Stomach smooth muscle (tissue), 2 donors: ENCODE measurements around the gene SPOCK1.

Experiments
- H3K27ac ChIP-seq: one replicate; pipeline ENCODE4 v1.7.0; 2013; ENCODE audit warnings: mild to moderate bottlenecking, low read length, inconsistent platforms
- H3K27me3 ChIP-seq, 2 donors: one replicate each; pipeline ENCODE4 v1.7.0; 2013; ENCODE audit warnings: low read length in 2 of 2; ENCODE audit not compliant: insufficient read depth in 2 of 2, control insufficient read depth in 1 of 2
- H3K36me3 ChIP-seq, 2 donors: one replicate each; pipeline ENCODE4 v1.7.0; 2013; ENCODE audit warnings: low read length in 2 of 2; ENCODE audit not compliant: control insufficient read depth in 2 of 2, insufficient read depth in 2 of 2
- H3K4me1 ChIP-seq: one replicate; pipeline ENCODE4 v1.7.0; 2013; ENCODE audit warnings: low read length; ENCODE audit not compliant: control insufficient read depth, insufficient read depth
- H3K4me3 ChIP-seq, 2 donors: one replicate each; pipeline ENCODE4 v1.7.0; 2013; ENCODE audit warnings: low read length in 2 of 2
- H3K9ac ChIP-seq, 2 donors: one replicate each; pipeline ENCODE4 v1.7.0; 2013; ENCODE audit warnings: low read length in 2 of 2, mild to moderate bottlenecking in 1 of 2
- H3K9me3 ChIP-seq, 2 donors: one replicate each; pipeline ENCODE4 v1.7.0; 2013; ENCODE audit warnings: low read length in 2 of 2; ENCODE audit not compliant: control insufficient read depth in 2 of 2
- donor health status: healthy.
- donor health status: Pancreatic carcinoma.

The SPOCK1 gene

GRCh38 chr5:137383909-137384308, 115.2 kb downstream of the SPOCK1 start:
- H3K4me1 ChIP-seq = no peaks in the 10 kb centered on the region
- no peak overlapping the region for H3K9ac ChIP-seq
- H3K9me3 ChIP-seq = no peaks in the 10 kb centered on the region
- no peak overlapping the region for H3K4me3 ChIP-seq
- no peak overlapping the region for H3K27ac ChIP-seq
- H3K27me3 ChIP-seq = no peaks in the 10 kb centered on the region
- H3K36me3 ChIP-seq = no peaks in the 10 kb centered on the region

DNA sequence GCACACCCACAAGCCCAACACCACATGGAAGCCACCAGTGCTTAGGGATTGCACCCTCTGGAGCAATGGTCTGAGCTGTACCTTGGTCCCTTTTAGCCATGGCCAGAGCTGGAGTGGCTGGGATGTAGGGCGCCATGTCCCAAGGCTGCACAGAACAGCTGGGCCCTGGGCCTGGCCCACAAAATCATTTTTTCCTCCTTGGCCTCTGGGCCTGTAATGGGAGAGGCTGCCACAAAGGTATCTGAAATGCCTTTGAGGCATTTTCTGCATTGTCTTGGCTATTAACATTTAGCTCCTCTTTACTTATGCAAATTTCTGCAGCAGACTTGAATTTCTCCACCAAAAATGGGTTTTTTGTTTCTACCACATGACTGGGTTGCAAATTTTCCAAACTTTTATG, 117.6 kb downstream of the SPOCK1 start:
- Histone ChIP-seq H3K36me3 (no peaks in the 10 kb centered on the region), H3K9me3 (no peaks in the 10 kb centered on the region), H3K9ac (no peak overlapping the region), H3K4me3 (no peak overlapping the region), H3K4me1 (no peaks in the 10 kb centered on the region), H3K27ac (no peak overlapping the region), H3K27me3 (no peaks in the 10 kb centered on the region)

- H3K9me3 ChIP-seq = no peaks in the 10 kb centered on the region
- H3K27me3 ChIP-seq = no peaks in the 10 kb centered on the region
- no peak overlapping the region for H3K27ac ChIP-seq
- H3K4me1 ChIP-seq = no peaks in the 10 kb centered on the region
- H3K4me3 ChIP-seq = no peak overlapping the region
- no peak overlapping the region for H3K9ac ChIP-seq
- H3K36me3 ChIP-seq = no peaks in the 10 kb centered on the region
Measured at GRCh38 chr5:137379555-137380286, 119.4 kb downstream of the SPOCK1 start.

DNA sequence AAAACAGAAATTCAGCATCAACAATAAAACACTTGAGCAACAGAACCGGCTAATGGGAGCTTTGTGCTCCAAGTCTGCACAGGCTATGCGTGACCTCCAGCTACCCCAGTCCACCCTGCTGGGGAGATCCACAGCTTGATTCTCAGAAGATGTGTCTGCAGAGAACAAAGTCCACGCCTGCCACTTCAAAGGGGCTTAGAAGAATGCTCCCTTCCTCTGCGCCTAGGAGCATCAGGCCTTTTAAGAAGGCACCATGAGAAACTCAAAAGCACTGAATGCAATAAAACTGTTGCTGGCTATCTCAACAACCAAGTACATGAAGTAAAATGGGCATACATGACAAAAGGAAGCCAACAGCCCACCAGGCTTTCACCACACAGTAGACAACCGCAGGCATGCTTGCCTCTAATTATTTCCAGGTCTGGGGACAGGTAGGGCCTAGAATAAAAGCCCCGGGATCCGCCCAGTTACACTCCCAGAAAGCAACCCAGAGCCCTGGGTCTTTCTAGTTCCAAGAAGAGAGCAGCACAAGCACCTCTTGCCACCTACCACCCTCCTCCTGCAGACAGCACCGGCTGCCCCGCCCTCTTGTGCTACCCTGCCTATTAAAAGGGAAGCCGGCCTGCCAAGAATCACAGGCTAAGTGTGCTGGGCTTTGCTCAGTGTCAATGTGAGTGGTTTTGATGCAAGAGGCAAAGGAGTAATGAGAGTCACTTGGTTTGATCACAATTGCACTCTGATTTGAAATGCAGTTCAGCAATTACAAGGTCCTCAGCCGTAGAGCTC, 123.2 kb downstream of the SPOCK1 start:
- Histone ChIP-seq H3K9me3 (no peaks in the 10 kb centered on the region), H3K4me3 (no peak overlapping the region), H3K27me3 (no peaks in the 10 kb centered on the region), H3K4me1 (peaks cover 4% of the 10 kb centered on the region), H3K27ac (no peak overlapping the region), H3K9ac (no peak overlapping the region), H3K36me3 (no peaks in the 10 kb centered on the region)

GRCh38 chr5:137374110-137374714, 124.9 kb downstream of the SPOCK1 start:
- no peak overlapping the region for H3K9ac ChIP-seq
- H3K36me3 ChIP-seq = no peaks in the 10 kb centered on the region
- no peaks in the 10 kb centered on the region for H3K9me3 ChIP-seq
- H3K27me3 ChIP-seq = no peaks in the 10 kb centered on the region
- no peak overlapping the region for H3K4me3 ChIP-seq
- no peak overlapping the region for H3K27ac ChIP-seq
- H3K4me1 ChIP-seq = peaks cover 4% of the 10 kb centered on the region

DNA sequence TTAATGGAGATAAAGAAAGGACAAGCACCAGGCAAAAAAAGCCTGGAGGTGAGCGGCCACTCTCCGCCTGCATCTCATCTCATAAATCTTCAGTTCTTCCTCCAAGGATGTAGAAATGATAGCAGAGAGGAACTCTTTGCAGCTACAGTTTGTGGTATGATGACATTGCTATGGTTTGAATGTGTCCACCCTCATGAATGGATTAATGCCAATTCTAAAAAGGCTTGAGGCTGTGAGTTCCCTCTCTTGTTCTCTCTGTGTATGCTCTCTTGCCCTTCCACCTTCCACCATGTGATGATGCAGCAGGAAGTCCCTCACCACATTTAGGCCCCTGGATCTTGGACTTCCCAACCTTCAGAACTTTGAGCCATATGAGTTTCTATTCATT, 126.4 kb downstream of the SPOCK1 start:
- peaks cover 4% of the 10 kb centered on the region for H3K4me1 ChIP-seq
- no peaks in the 10 kb centered on the region for H3K9me3 ChIP-seq
- H3K36me3 ChIP-seq = no peaks in the 10 kb centered on the region
- H3K27me3 ChIP-seq = no peaks in the 10 kb centered on the region
- H3K27ac ChIP-seq = no peak overlapping the region
- no peak overlapping the region for H3K9ac ChIP-seq
- H3K4me3 ChIP-seq = no peak overlapping the region

DNA sequence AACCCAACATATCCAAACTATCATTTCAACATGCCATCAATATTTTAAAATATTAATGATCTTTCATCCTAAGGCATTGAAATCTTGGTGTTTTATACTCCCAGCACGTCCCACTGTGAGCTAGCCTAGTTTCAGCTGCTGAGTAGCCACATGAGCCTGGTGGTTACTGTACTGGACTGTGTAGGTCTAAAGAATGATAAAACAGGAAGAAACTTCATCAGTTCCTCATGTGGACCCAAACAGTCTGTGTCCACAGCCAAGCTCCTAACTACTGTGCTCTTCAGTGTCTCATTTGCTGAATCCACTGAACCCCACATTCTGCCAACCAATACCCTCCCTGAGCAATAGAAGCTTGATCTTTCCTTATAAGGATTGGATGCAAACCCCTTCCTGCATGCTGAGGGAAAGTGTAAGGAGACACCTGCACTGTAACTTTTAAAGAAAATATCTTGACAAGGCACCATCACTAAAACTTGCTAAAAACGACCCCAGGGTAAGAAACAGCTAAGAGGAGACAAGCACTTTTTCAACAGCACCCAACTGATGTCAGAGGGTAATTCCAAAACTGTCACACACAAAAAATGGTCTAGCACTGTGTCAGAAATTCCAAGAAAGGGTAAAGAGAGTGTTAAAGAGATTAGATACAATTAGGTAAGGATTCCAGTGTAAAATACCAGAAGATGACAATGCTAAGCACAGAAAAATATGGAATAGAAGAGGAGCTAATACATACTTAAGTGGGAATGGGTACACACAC, 126.9 kb downstream of the SPOCK1 start:
- Histone ChIP-seq H3K4me1 (peaks cover 4% of the 10 kb centered on the region), H3K9ac (no peak overlapping the region), H3K9me3 (no peaks in the 10 kb centered on the region), H3K27me3 (no peaks in the 10 kb centered on the region), H3K27ac (no peak overlapping the region), H3K4me3 (no peak overlapping the region), H3K36me3 (no peaks in the 10 kb centered on the region)

- no peak overlapping the region for H3K27ac ChIP-seq
- H3K4me3 ChIP-seq = no peak overlapping the region
- no peaks in the 10 kb centered on the region for H3K9me3 ChIP-seq
- no peaks in the 10 kb centered on the region for H3K36me3 ChIP-seq
- H3K9ac ChIP-seq = no peak overlapping the region
- H3K27me3 ChIP-seq = no peaks in the 10 kb centered on the region
- peaks cover 4% of the 10 kb centered on the region for H3K4me1 ChIP-seq
Measured at GRCh38 chr5:137370096-137371071, 128.7 kb downstream of the SPOCK1 start.

DNA sequence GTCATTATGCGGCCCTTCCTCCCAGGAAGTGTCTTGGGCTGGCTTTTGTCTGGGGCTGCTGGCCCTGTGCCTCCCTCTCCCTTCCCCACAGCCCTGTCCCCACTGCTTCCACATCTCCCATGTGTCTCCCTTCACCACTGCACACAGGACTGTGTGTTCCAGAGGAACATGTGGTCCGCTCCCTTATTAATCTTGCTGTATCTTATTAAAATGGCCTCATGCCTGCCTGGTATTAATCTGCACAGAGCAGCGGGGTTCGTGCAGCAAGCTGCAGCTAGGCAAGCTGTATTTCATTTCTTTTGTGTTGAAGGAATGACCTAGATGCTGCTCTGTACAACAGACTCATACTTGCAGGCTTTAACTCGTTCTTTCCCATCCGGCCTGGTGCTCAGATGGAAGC, 130.5 kb downstream of the SPOCK1 start:
- no peak overlapping the region for H3K4me3 ChIP-seq

DNA sequence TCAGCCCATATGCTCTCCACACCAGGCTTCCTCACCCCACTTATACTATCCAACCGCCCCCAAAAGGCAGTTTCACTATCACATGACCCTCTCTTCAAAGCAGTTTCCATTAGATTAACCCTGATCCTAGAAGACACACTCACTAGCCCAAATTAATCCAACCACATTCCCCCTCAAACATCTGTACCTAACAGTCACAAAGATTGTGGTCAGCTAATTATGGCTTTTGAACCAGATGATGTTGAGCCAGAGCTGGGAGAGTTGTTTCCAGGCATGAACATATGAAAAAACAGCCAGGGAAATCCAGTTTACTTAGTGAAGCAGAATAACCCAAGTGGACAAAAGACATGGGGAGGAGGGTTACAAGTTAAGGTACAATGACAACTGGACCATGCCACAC, 131.2 kb downstream of the SPOCK1 start:
- no peaks in the 10 kb centered on the region for H3K36me3 ChIP-seq
- H3K27ac ChIP-seq = no peak overlapping the region
- H3K4me3 ChIP-seq = no peak overlapping the region
- no peaks in the 10 kb centered on the region for H3K27me3 ChIP-seq
- no peak overlapping the region for H3K9ac ChIP-seq
- H3K4me1 ChIP-seq = no peaks in the 10 kb centered on the region
- H3K9me3 ChIP-seq = no peaks in the 10 kb centered on the region

More for the DNA sequence above, 130.5 kb downstream of the SPOCK1 start:
- Histone ChIP-seq H3K27ac (no peak overlapping the region), H3K9ac (no peak overlapping the region), H3K9me3 (no peaks in the 10 kb centered on the region), H3K4me1 (no peaks in the 10 kb centered on the region), H3K27me3 (no peaks in the 10 kb centered on the region), H3K36me3 (no peaks in the 10 kb centered on the region)
